H9 (cell line): ENCODE data around the gene PRCC. TPM values are rescaled to one million over a fixed set of nuclear protein-coding genes. Genes with fewer than 3 reads are reported as not detected.

Experiments
- DNase-seq: peaks from one replicate; pipeline ENCODE4 v3.0.0-alpha.2; 2017
- H2AFZ ChIP-seq: one replicate; pipeline ENCODE4 v1.6.1; 2013; ENCODE audit warnings: mild to moderate bottlenecking, low read length, control low read depth, moderate library complexity
- H2AK5ac ChIP-seq: 2 replicates; pipeline ENCODE4 v1.6.1; 2013; ENCODE audit warnings: low read length, control low read depth, mixed read lengths; ENCODE audit not compliant: insufficient read length
- H2BK120ac ChIP-seq: one replicate; pipeline ENCODE4 v1.6.1; 2013; ENCODE audit warnings: low read depth, mild to moderate bottlenecking, low read length, control low read depth, inconsistent platforms; ENCODE audit not compliant: poor library complexity, severe bottlenecking
- H2BK12ac ChIP-seq: 2 replicates; pipeline ENCODE4 v1.6.1; 2013; ENCODE audit warnings: low read length, control low read depth, mixed read lengths, low read depth; ENCODE audit not compliant: insufficient read length
- H2BK15ac ChIP-seq: 2 replicates; pipeline ENCODE4 v1.6.1; 2013; ENCODE audit warnings: low read depth, low read length, control low read depth
- H2BK20ac ChIP-seq: one replicate; pipeline ENCODE4 v1.6.1; 2013; ENCODE audit warnings: low read depth, mild to moderate bottlenecking, low read length, control low read depth, inconsistent platforms; ENCODE audit not compliant: poor library complexity, severe bottlenecking
- H2BK5ac ChIP-seq: 2 replicates; pipeline ENCODE4 v1.6.1; 2013; ENCODE audit warnings: low read length, control low read depth, mixed read lengths; ENCODE audit not compliant: insufficient read length
- H3K14ac ChIP-seq: 2 replicates; pipeline ENCODE4 v1.6.1; 2013; ENCODE audit warnings: low read length, control low read depth; ENCODE audit not compliant: insufficient read depth
- H3K18ac ChIP-seq: 2 replicates; pipeline ENCODE4 v1.6.1; 2013; ENCODE audit warnings: low read depth, mild to moderate bottlenecking, mixed read lengths, low read length, control low read depth; ENCODE audit not compliant: insufficient read length
- H3K23ac ChIP-seq: 2 replicates; pipeline ENCODE4 v1.6.1; 2013; ENCODE audit warnings: low read length, control low read depth, mixed read lengths, low read depth; ENCODE audit not compliant: insufficient read length
- H3K23me2 ChIP-seq: 2 replicates; pipeline ENCODE4 v1.6.1; 2013; ENCODE audit warnings: low read depth, mild to moderate bottlenecking, mixed read lengths, low read length, control low read depth; ENCODE audit not compliant: insufficient read length, poor library complexity, severe bottlenecking
- H3K27ac ChIP-seq: 2 replicates; pipeline ENCODE4 v1.5.1; 2013; ENCODE audit warnings: low read length, control low read depth, mixed read lengths, low read depth; ENCODE audit not compliant: insufficient read length
- H3K27me3 ChIP-seq: 2 replicates; pipeline ENCODE4 v1.6.1; 2013; ENCODE audit warnings: low read length, control low read depth, inconsistent platforms; ENCODE audit not compliant: insufficient read depth
- H3K4ac ChIP-seq: 2 replicates; pipeline ENCODE4 v1.6.1; 2013; ENCODE audit warnings: low read depth, mild to moderate bottlenecking, control low read depth, inconsistent platforms, low read length, moderate library complexity
- H3K4me1 ChIP-seq: 2 replicates; pipeline ENCODE4 v1.6.1; 2013; ENCODE audit warnings: low read length, control low read depth, inconsistent platforms; ENCODE audit not compliant: insufficient read depth
- H3K4me2 ChIP-seq: 2 replicates; pipeline ENCODE4 v1.6.1; 2013; ENCODE audit warnings: low read length, control low read depth, mixed read lengths; ENCODE audit not compliant: insufficient read length, insufficient read depth
- H3K56ac ChIP-seq: 2 replicates; pipeline ENCODE4 v1.6.1; 2013; ENCODE audit warnings: low read depth, mild to moderate bottlenecking, mixed read lengths, low read length, control low read depth; ENCODE audit not compliant: insufficient read length
- H3K79me1 ChIP-seq: 2 replicates; pipeline ENCODE4 v1.6.1; 2013; ENCODE audit warnings: low read depth, mild to moderate bottlenecking, moderate library complexity, low read length, control low read depth, inconsistent platforms; ENCODE audit not compliant: insufficient read depth, poor library complexity, severe bottlenecking
- H3K79me2 ChIP-seq: 2 replicates; pipeline ENCODE4 v1.6.1; 2013; ENCODE audit warnings: low read length, control low read depth, inconsistent platforms; ENCODE audit not compliant: insufficient read depth
- H3K9ac ChIP-seq: 2 replicates; pipeline ENCODE4 v1.6.1; 2013; ENCODE audit warnings: low read length, control low read depth, mixed read lengths; ENCODE audit not compliant: insufficient read length; ENCODE audit errors: extremely low read depth
- H3K9me3 ChIP-seq: one replicate; pipeline ENCODE4 v1.6.1; 2013; ENCODE audit warnings: low read depth, low read length, inconsistent platforms; ENCODE audit not compliant: control insufficient read depth
- H3T11ph ChIP-seq: one replicate; pipeline ENCODE4 v1.6.1; 2013; ENCODE audit warnings: mild to moderate bottlenecking, low read length, control low read depth, inconsistent platforms
- H4K20me1 ChIP-seq: one replicate; pipeline ENCODE4 v1.6.1; 2013; ENCODE audit not compliant: control insufficient read depth, insufficient read length, insufficient read depth
- H4K5ac ChIP-seq: 2 replicates; pipeline ENCODE4 v1.6.1; 2013; ENCODE audit warnings: low read depth, mild to moderate bottlenecking, mixed read lengths, low read length, control low read depth; ENCODE audit not compliant: insufficient read length
- H4K8ac ChIP-seq: replicated peaks from 2 replicates; pipeline ENCODE4 v1.6.1; 2013; ENCODE audit warnings: low read length, control low read depth, mixed read lengths, low read depth; ENCODE audit not compliant: insufficient read length
- H4K91ac ChIP-seq: 2 replicates; pipeline ENCODE4 v1.6.1; 2013; ENCODE audit warnings: low read depth, mild to moderate bottlenecking, moderate library complexity, mixed read lengths, low read length, control low read depth; ENCODE audit not compliant: insufficient read length
- H3K27ac Mint-ChIP-seq, 3 experiments: 2 replicates in 2 of 3; 3 replicates in 1 of 3; pipeline ENCODE4 v1.8.0; 2020 to 2021; ENCODE audit warnings: mixed read lengths in 3 of 3, mild to moderate bottlenecking in 1 of 3, moderate library complexity in 1 of 3
- H3K27me3 Mint-ChIP-seq: 2 replicates; pipeline ENCODE4 v1.8.0; 2021; ENCODE audit warnings: low read depth, mild to moderate bottlenecking, moderate library complexity, mixed read lengths
- H3K36me3 Mint-ChIP-seq, 3 experiments: 2 replicates in 2 of 3; 3 replicates in 1 of 3; pipeline ENCODE4 v1.8.0; 2020 to 2021; ENCODE audit warnings: low read depth in 3 of 3, mixed read lengths in 3 of 3; ENCODE audit not compliant: insufficient read depth in 1 of 3
- H3K4me1 Mint-ChIP-seq, 2 experiments: 2 replicates each; pipeline ENCODE4 v1.8.0; 2020; ENCODE audit warnings: mixed read lengths in 2 of 2
- H3K4me3 Mint-ChIP-seq, 2 experiments: 2 replicates in 1 of 2; 3 replicates in 1 of 2; pipeline ENCODE4 v1.8.0; 2020 to 2021; ENCODE audit warnings: mild to moderate bottlenecking in 2 of 2, mixed read lengths in 2 of 2, moderate library complexity in 1 of 2
- H3K9me3 Mint-ChIP-seq, 2 experiments: 2 replicates in 1 of 2; 3 replicates in 1 of 2; pipeline ENCODE4 v1.8.0; 2020; ENCODE audit warnings: mild to moderate bottlenecking in 2 of 2, mixed read lengths in 2 of 2, moderate library complexity in 1 of 2
- CTCF ChIP-seq: fragments of 200-600 bp; sonication (generic); conservative IDR thresholded peaks from 3 replicates; pipeline ENCODE4 v1.8.0; 2021; ENCODE audit warnings: antibody characterized with exemption, mild to moderate bottlenecking
- WGBS: extraction: QIAGEN DNeasy Blood & Tissue Kit; methylation state at CpG from one replicate; pipeline ENCODE4 v1.1.7; 2013; ENCODE audit warnings: missing lambda C conversion rate, low lambda C conversion rate, mixed read lengths; ENCODE audit not compliant: insufficient read length; ENCODE audit errors: extremely low coverage; 5-methylcytosine and 5-hydroxymethylcytosine counted together
- total RNA-seq: library from RNA; stranded (reverse); gene quantifications from 2 replicates; pipeline ENCODE4 v1.2.1, GENCODE V29; 2021

PRCC gene
- total RNA-seq, 1 experiment from 2014 or later: 129 TPM

- no peak for TF ChIP-seq CTCF
- H3K18ac ChIP-seq: no peak overlapping the region
- WGBS: no CpG with 5 or more reads among the region's 8 CpGs
- no peak overlapping the region for H4K8ac ChIP-seq
- no peak overlapping the region for H2BK15ac ChIP-seq
- peak overlapping the region; percentile 85 for H3K9ac ChIP-seq
- H3K27ac ChIP-seq: no peak overlapping the region
- no peaks in the 10 kb centered on the region for H3K9me3 ChIP-seq
- H3K9me3 Mint-ChIP-seq: no peaks in the 10 kb centered on the region
- peak overlapping the region; percentile 91 to 94 for H3K4me3 Mint-ChIP-seq
- no peaks in the 10 kb centered on the region for H3K27me3 Mint-ChIP-seq
- H3K23me2 ChIP-seq: peaks cover 23% of the 10 kb centered on the region
- H3K4me1 ChIP-seq: peaks cover 28% of the 10 kb centered on the region
- H2AK5ac ChIP-seq: no peak overlapping the region
- no peak overlapping the region for H2BK12ac ChIP-seq
- H3T11ph ChIP-seq: no peak overlapping the region
- DNase-seq: no peak
- peaks cover 16 to 25% (median 24%) of the 10 kb centered on the region in 3 experiments for H3K36me3 Mint-ChIP-seq
- no peak overlapping the region for H3K56ac ChIP-seq
- no peak overlapping the region for H3K23ac ChIP-seq
- no peaks in the 10 kb centered on the region for H4K20me1 ChIP-seq
- H3K14ac ChIP-seq: no peak overlapping the region
- H3K79me2 ChIP-seq: peaks cover 32% of the 10 kb centered on the region; the same call in 1 of the 2 replicates
- H4K91ac ChIP-seq: no peak overlapping the region
- H2AFZ ChIP-seq: no peak overlapping the region
- no peak overlapping the region for H3K4ac ChIP-seq
- no peak overlapping the region for H4K5ac ChIP-seq
- H3K79me1 ChIP-seq: no peaks in the 10 kb centered on the region
- H3K27ac Mint-ChIP-seq: peak overlapping the region in 2 of 3 experiments; percentile 93 to 98; a peak in 4 of 7 replicates
- H3K4me1 Mint-ChIP-seq: peaks cover 56 to 62% of the 10 kb centered on the region in 2 experiments
- H3K27me3 ChIP-seq: no peaks in the 10 kb centered on the region
- H2BK20ac ChIP-seq: no peak overlapping the region
- H3K4me2 ChIP-seq: peak overlapping the region; percentile 73
- no peak overlapping the region for H2BK120ac ChIP-seq
- H2BK5ac ChIP-seq: no peak overlapping the region
These were observed 17.8 kb upstream of the PRCC start for GRCh38 chr1:156749419-156750118.
